NB4 (cell line): ENCODE data around the gene REEP6.

Experiments used
- MYC ChIP-seq: IDR thresholded peaks from 2 replicates; pipeline ENCODE4 v1.6.1; 2011; ENCODE audit warnings: low read depth, low read length
- POLR2A ChIP-seq: IDR thresholded peaks from 2 replicates; pipeline ENCODE4 v1.6.1; 2011; ENCODE audit warnings: mild to moderate bottlenecking; ENCODE audit not compliant: insufficient read length; ENCODE audit errors: extremely low read depth
- TF ChIP-seq, protein P1 (sequence below): IDR thresholded peaks from one replicate; pipeline ENCODE4 v1.5.1; 2012; ENCODE audit warnings: low read depth, low read length
- TF ChIP-seq, protein P2 (sequence below): IDR thresholded peaks from 2 replicates; pipeline ENCODE4 v1.6.1; 2011; ENCODE audit warnings: low read depth, low read length

DNA sequence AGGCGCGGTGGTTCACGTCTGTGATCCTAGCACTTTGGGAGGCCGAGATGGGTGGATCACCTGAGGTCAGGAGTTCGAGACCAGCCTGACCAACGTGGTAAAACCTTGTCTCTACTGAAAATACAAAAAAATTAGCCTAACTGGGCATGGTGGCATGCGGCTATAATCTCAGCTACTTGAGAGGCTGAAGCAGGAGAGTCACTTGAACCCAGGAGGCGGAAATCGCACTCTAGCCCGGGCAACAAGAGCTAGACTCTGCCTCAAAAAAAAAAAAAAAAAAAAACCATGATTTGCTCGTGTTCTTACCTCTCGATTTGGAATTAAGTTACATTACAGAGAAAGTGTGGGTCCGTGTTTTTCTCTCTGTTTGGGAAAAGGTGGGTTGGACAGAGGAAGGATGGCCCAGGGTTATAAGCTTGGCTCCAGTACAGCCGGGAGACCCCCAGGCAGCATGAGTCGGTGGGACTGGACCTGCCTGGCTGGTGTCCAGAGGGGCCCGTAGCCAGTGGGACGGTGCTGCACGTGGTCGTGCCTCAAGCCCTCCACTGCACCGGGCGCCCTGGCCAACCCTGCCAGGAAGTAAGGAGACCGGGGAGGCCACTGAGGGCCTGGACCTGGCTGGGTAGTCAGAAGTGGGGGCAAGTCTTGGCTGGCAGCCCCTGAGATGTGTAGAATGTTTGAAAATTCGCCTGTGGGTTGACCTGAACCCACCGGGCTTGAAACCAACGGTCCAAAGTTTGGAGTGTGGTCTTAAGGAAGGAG, 49.1 kb upstream of the REEP6 start:
- TF ChIP-seq, protein P1, sequence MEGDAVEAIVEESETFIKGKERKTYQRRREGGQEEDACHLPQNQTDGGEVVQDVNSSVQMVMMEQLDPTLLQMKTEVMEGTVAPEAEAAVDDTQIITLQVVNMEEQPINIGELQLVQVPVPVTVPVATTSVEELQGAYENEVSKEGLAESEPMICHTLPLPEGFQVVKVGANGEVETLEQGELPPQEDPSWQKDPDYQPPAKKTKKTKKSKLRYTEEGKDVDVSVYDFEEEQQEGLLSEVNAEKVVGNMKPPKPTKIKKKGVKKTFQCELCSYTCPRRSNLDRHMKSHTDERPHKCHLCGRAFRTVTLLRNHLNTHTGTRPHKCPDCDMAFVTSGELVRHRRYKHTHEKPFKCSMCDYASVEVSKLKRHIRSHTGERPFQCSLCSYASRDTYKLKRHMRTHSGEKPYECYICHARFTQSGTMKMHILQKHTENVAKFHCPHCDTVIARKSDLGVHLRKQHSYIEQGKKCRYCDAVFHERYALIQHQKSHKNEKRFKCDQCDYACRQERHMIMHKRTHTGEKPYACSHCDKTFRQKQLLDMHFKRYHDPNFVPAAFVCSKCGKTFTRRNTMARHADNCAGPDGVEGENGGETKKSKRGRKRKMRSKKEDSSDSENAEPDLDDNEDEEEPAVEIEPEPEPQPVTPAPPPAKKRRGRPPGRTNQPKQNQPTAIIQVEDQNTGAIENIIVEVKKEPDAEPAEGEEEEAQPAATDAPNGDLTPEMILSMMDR: no peak
- TF ChIP-seq POLR2A (no peak), MYC (no peak)
- TF ChIP-seq, protein P2, sequence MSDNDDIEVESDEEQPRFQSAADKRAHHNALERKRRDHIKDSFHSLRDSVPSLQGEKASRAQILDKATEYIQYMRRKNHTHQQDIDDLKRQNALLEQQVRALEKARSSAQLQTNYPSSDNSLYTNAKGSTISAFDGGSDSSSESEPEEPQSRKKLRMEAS: no peak
